Measurements from ENCODE around the gene LRFN4.

The LRFN4 gene

GRCh38 chr11:66863428-66864125 lies 6.7 kb downstream of the LRFN4 start:
- no peak for TF ChIP-seq CTCF (IDR thresholded peaks at IDR 0.05; ENCODE audit: control insufficient read depth, extremely low read depth, insufficient read depth)
- no peak for DNase-seq (ENCODE audit: low read depth)
- no peak overlapping the region for H3K4me3 ChIP-seq (ENCODE audit: low read depth, low read length)

DNA sequence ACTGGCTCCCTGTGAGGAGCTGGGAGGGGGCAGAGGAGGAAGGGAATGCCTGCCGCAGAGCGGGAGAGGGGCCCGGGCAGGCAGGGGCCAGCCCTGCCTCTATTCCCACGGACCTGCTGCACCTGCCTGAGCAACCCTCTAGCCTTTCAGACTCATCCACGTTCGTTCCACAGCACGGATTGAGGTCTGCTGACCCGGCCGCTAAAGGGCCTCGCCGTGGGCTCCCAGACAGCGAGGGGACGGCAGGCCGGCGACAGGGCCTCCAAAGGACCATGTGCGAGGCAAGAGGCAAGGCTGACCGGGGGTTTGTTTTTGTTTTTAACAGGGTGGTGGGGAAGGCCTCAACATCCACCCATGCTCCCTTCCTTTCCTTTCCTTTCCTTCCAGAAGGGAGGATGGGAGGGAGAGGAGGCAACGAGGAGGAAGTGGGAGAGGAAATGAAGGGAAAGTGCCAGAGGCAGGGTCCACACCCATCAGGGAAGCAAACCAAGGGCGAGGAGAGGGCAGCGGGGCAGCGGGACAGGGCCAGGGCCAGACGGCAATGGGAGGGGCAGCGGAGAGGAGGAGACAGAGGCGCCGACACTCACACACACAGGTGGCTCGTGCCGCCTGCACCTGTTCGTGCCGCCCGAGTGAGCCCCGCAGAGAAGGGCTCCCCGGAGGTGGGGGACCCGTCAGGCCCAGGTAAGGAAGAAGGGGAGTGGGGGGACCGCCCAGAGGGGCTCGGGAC lies 7.5 kb downstream of the LRFN4 start:
- no peak for DNase-seq (ENCODE audit: low read depth)
- TF ChIP-seq CTCF (IDR thresholded peaks at IDR 0.05; ENCODE audit: control insufficient read depth, extremely low read depth, insufficient read depth) = no peak
- no peak overlapping the region for H3K4me3 ChIP-seq (ENCODE audit: low read depth, low read length)

- TF ChIP-seq CTCF (IDR thresholded peaks at IDR 0.05; ENCODE audit: control insufficient read depth, extremely low read depth, insufficient read depth) = no peak
- no peak overlapping the region for H3K4me3 ChIP-seq (ENCODE audit: low read depth, low read length)
- DNase-seq (ENCODE audit: low read depth) = no peak
Observed at GRCh38 chr11:66864924-66865697, 8.2 kb downstream of the LRFN4 start.

GRCh38 chr11:66866007-66866406 lies 9.1 kb downstream of the LRFN4 start:
- no peak for TF ChIP-seq CTCF (IDR thresholded peaks at IDR 0.05; ENCODE audit: control insufficient read depth, extremely low read depth, insufficient read depth)
- DNase-seq (ENCODE audit: low read depth) = no peak
- H3K4me3 ChIP-seq (ENCODE audit: low read depth, low read length) = no peak overlapping the region

DNA sequence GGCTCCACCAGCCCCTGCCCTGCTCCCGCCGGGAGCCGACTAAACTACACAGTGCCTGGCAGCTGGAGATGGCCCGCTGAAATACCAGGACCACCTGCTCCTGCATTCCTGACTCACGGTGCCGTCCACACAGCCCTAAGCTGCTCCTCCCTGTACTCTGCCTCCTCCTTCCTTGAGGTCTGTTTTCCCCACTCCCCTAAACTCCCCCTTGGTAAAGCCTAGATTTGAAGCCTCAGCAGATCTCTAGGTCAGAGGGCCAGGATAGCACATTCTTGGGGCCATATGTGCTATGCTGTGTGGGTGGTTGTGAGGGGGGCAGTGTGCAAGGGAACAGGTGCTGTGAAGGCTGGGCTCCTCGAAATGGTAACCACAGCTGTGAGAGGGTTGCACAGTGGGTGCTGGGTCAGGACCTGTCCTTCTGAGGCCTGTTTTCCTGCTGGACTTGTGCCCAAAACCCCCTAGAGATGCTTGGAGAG lies 9.7 kb downstream of the LRFN4 start:
- H3K4me3 ChIP-seq (ENCODE audit: low read depth, low read length) = no peak overlapping the region
- no peak for DNase-seq (ENCODE audit: low read depth)
- no peak for TF ChIP-seq CTCF (IDR thresholded peaks at IDR 0.05; ENCODE audit: control insufficient read depth, extremely low read depth, insufficient read depth)

GRCh38 chr11:66867425-66868040 lies 10.7 kb downstream of the LRFN4 start:
- TF ChIP-seq CTCF (IDR thresholded peaks at IDR 0.05; ENCODE audit: control insufficient read depth, extremely low read depth, insufficient read depth) = no peak
- H3K4me3 ChIP-seq (ENCODE audit: low read depth, low read length) = no peak overlapping the region
- no peak for DNase-seq (ENCODE audit: low read depth)

Measured in LNCaP clone FGC (cell line).